ENCODE data around the gene CASD1.

DNA sequence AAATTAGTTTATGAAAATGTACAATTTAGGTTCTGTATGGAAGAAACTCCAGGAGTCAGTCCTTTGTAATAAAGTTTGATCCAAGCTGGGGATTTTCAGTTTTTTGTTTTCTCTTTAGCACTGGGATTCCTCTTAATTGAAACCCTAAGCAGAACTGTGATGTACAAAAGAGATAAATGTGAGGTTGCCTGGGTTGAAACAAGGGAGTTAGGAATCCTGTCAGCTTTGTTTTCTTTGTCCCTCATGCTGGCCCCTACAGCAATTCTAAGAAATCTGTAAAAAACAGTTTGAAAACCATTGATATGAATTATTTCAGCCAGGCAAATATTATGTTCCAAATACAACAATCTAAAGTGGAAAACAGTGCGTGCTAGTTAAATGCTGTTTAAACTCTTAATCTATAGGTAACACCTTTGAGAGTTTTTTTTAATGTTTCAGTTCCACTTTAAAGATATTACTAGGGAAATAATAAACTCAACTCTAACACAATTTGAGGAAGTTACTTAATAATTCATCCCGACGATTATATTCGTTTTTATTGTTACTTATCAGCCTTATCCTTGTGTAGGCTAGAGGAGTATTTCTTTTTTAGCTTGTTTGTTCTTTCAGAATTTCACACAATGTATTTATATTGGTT, 81.0 kb downstream of the CASD1 start:
- no peak for TF ChIP-seq EZH2 (IDR thresholded peaks at IDR 0.05; ENCODE audit: insufficient read depth, poor library complexity, severe bottlenecking)
- no peak for TF ChIP-seq EZH2phosphoT487 (IDR thresholded peaks at IDR 0.05; ENCODE audit: insufficient read depth, low read depth)
